GM12801 (cell line): Measurements from ENCODE around the gene NMT2.

Experiments used
- TF ChIP-seq, protein P1 (sequence below): IDR thresholded peaks from one replicate; pipeline ENCODE4 v1.5.1; 2011; ENCODE audit warnings: control low read depth; ENCODE audit not compliant: insufficient read length; ENCODE audit errors: extremely low read depth

Gene NMT2

DNA sequence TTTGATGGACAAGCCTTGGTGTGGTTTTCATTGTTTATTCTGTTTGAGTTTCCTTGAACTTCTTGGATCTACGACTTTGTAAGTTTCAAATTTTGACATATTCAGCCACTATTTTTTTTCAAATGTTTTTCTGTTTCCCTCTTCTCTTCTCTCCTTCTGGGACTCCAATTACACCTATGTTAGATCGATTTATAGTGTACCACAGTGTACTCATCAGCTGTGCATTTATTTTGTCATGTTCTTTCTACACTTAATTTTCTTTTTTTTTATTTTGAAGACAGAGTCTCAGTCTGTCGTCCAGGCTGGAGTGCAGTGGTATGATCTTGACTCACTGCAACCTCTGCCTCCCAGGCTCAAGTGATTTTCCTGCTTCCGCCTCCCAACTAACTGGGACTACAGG is 108.6 kb downstream of the NMT2 start:
- TF ChIP-seq, protein P1, sequence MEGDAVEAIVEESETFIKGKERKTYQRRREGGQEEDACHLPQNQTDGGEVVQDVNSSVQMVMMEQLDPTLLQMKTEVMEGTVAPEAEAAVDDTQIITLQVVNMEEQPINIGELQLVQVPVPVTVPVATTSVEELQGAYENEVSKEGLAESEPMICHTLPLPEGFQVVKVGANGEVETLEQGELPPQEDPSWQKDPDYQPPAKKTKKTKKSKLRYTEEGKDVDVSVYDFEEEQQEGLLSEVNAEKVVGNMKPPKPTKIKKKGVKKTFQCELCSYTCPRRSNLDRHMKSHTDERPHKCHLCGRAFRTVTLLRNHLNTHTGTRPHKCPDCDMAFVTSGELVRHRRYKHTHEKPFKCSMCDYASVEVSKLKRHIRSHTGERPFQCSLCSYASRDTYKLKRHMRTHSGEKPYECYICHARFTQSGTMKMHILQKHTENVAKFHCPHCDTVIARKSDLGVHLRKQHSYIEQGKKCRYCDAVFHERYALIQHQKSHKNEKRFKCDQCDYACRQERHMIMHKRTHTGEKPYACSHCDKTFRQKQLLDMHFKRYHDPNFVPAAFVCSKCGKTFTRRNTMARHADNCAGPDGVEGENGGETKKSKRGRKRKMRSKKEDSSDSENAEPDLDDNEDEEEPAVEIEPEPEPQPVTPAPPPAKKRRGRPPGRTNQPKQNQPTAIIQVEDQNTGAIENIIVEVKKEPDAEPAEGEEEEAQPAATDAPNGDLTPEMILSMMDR, result no peak

DNA sequence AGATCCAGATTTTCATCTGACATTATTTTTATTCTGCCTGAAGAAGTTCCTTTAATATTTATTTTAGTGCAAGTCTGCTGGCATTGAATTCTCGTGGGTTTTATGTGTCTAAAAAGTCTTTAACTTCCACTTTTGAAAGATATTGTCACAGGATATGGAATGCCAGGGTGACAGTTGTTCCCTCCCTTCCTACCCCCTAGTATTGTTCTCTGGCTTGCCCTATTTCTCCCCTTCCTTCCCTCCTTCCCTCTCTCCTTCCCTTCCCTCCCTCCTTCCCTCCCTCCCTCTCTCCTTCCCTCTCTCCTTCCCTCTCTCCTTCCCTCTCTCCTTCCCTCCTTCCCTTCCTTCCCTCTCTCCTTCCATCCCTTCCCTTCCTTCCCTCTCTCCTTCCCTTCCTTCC is 109.8 kb downstream of the NMT2 start:
- TF ChIP-seq, protein P1, result no peak
